Eye (tissue), 1 donor: ENCODE results near the gene WSCD2.

Source experiments
- DNase-seq: peaks from one replicate; pipeline ENCODE4 v3.0.0-alpha.2; 2015

The WSCD2 gene

GRCh38 chr12:108271951-108272872 lies 143.1 kb downstream of the WSCD2 start:
- DNase-seq = peak; percentile 80

- peak; percentile 42 for DNase-seq
These were observed 144.1 kb downstream of the WSCD2 start for GRCh38 chr12:108273217-108273616.

GRCh38 chr12:108277613-108278012 lies 148.5 kb downstream of the WSCD2 start:
- no peak for DNase-seq

GRCh38 chr12:108282160-108282559 lies 153.1 kb downstream of the WSCD2 start:
- no peak for DNase-seq

- no peak for DNase-seq
These were observed 153.6 kb downstream of the WSCD2 start for GRCh38 chr12:108282676-108283075.

- DNase-seq = no peak
These were observed 155.1 kb downstream of the WSCD2 start for GRCh38 chr12:108284163-108284562.

- no peak for DNase-seq
These were observed 155.9 kb downstream of the WSCD2 start for GRCh38 chr12:108285016-108285415.

GRCh38 chr12:108287227-108287626 lies 158.1 kb downstream of the WSCD2 start:
- no peak for DNase-seq

GRCh38 chr12:108289350-108290161 lies 160.5 kb downstream of the WSCD2 start:
- DNase-seq = no peak

- peak; percentile 51 for DNase-seq
These were observed 166.6 kb downstream of the WSCD2 start for GRCh38 chr12:108295641-108296040.

GRCh38 chr12:108296945-108297344 lies 167.9 kb downstream of the WSCD2 start:
- no peak for DNase-seq

- DNase-seq = no peak
These were observed 168.3 kb downstream of the WSCD2 start for GRCh38 chr12:108297424-108297823.

GRCh38 chr12:108297895-108298760 lies 169.0 kb downstream of the WSCD2 start:
- no peak for DNase-seq

GRCh38 chr12:108298761-108299275 lies 169.7 kb downstream of the WSCD2 start:
- DNase-seq = no peak

- no peak for DNase-seq
These were observed 170.4 kb downstream of the WSCD2 start for GRCh38 chr12:108299516-108299915.
